Measurements from ENCODE around the gene RNF20. TPM values are rescaled to one million over a fixed set of nuclear protein-coding genes. Genes with fewer than 3 reads are reported as not detected.

RNF20 gene
- total and polyA plus RNA-seq, 3 donors from 2014 or later = 36.7 to 78.0 (median 53.1) TPM

DNA sequence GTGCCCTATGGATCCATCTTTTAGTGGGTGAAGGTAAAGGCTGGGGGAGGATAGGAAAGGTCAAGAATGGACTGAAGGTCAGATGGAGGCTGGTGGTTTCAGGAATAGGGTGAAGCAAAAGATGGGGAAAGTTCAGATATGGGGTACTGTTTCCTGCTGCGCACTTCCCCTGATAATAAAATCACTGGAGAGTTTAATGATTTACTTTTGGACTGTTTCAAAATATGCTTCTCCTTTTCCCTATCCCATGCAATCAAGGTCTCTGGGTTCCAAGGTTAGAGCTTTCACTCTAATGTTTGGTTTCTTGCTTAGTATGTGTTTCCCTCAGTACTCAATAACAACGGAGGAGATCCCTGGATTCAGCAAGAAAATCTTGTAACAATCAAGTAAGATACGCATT, 71.9 kb downstream of the RNF20 start:
- no peak for TF ChIP-seq POLR2A (IDR thresholded peaks at IDR 0.05)
- TF ChIP-seq, protein P1, sequence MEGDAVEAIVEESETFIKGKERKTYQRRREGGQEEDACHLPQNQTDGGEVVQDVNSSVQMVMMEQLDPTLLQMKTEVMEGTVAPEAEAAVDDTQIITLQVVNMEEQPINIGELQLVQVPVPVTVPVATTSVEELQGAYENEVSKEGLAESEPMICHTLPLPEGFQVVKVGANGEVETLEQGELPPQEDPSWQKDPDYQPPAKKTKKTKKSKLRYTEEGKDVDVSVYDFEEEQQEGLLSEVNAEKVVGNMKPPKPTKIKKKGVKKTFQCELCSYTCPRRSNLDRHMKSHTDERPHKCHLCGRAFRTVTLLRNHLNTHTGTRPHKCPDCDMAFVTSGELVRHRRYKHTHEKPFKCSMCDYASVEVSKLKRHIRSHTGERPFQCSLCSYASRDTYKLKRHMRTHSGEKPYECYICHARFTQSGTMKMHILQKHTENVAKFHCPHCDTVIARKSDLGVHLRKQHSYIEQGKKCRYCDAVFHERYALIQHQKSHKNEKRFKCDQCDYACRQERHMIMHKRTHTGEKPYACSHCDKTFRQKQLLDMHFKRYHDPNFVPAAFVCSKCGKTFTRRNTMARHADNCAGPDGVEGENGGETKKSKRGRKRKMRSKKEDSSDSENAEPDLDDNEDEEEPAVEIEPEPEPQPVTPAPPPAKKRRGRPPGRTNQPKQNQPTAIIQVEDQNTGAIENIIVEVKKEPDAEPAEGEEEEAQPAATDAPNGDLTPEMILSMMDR (IDR thresholded peaks at IDR 0.05) = no peak
- Histone ChIP-seq H3K27ac (no peak overlapping the region), H3K4me3 (no peak overlapping the region), H3K36me3 (ENCODE audit: low read depth, missing control alignments) (no peaks in the 10 kb centered on the region), H3K9me3 (no peaks in the 10 kb centered on the region), H3K27me3 (no peaks in the 10 kb centered on the region), H3K4me1 (no peaks in the 10 kb centered on the region)
- DNase-seq = no peak
- 85 to 91% methylated on average over 3 of the region's 3 CpGs for WGBS, 2 donors
- intact Hi-C loops (cut with DNase I; ENCODE audit: low total_unique reads) = no loop called here

Small RNAs within 50 kb of the gene (small RNA-seq; reads per million reads assigned to genes)
- gene AL353621.1 = 0 reads per million in 2 donors

Other genes starting within 250 kb of the RNF20 start
- under 1 TPM in 1 of 2 donors, not detected in 1; 0.31 TPM for gene BAAT, start 148.8 kb upstream of the RNF20 start, total RNA-seq
- 0.13 TPM for gene BAAT, start 148.8 kb upstream of the RNF20 start, polyA plus RNA-seq (ENCODE audit: insufficient read depth, low read depth, low replicate concordance)
- 10 to 100 TPM; 15.4 to 18.3 TPM for gene MRPL50, start 135.2 kb upstream of the RNF20 start, total RNA-seq
- 10.5 TPM for gene MRPL50, start 135.2 kb upstream of the RNF20 start, polyA plus RNA-seq (ENCODE audit: insufficient read depth, low read depth, low replicate concordance)
- gene ZNF189, start 135.0 kb upstream of the RNF20 start, total RNA-seq = 10 to 100 TPM; 32.6 to 42.8 TPM
- gene ZNF189, start 135.0 kb upstream of the RNF20 start, polyA plus RNA-seq (ENCODE audit: insufficient read depth, low read depth, low replicate concordance) = 24.0 TPM
- gene ALDOB, start 98.1 kb upstream of the RNF20 start, total RNA-seq = under 1 TPM in 1 of 2 donors, not detected in 1; 0.79 TPM
- 1.9 TPM for gene ALDOB, start 98.1 kb upstream of the RNF20 start, polyA plus RNA-seq (ENCODE audit: insufficient read depth, low read depth, low replicate concordance)
- gene PPP3R2, start 61.1 kb downstream of the RNF20 start, total RNA-seq = 10 to 100 TPM; 18.0 to 22.8 TPM
- 241 TPM for gene PPP3R2, start 61.1 kb downstream of the RNF20 start, polyA plus RNA-seq (ENCODE audit: insufficient read depth, low read depth, low replicate concordance)
- gene GRIN3A, start 204.8 kb downstream of the RNF20 start, total RNA-seq = under 1 TPM; 0.16 to 0.25 TPM
- 0.79 TPM for gene GRIN3A, start 204.8 kb downstream of the RNF20 start, polyA plus RNA-seq (ENCODE audit: insufficient read depth, low read depth, low replicate concordance)

All from testis (tissue), 3 donors.